Heart right ventricle (tissue), 16 donors: ENCODE measurements around the gene RIPOR1. TPM values are rescaled to one million over a fixed set of nuclear protein-coding genes. Genes with fewer than 3 reads are reported as not detected.

Source experiments
- ATAC-seq, 8 donors: fragments of 200-7000 bp; cut with Tn5 transposase; one replicate each; pipeline ENCODE4 v1.9.1; 2020; ENCODE audit warnings: mild to moderate bottlenecking in 8 of 8, moderate library complexity in 8 of 8, moderate number of reproducible peaks in 1 of 8
- DNase-seq, 2 donors: peaks; one replicate each; pipeline ENCODE4 v3.0.0-alpha.2; 2020
- H3K27ac ChIP-seq, 10 donors: fragments of 200-600 bp; sonication (generic) in 2 of 10; one replicate each; pipeline versions ENCODE4 v1.5.0 to v1.8.0; 2020 to 2022; ENCODE audit warnings: mild to moderate bottlenecking in 3 of 10
- H3K27me3 ChIP-seq, 7 donors: fragments of 200-600 bp; one replicate each; pipeline ENCODE4 v1.8.0; 2021 to 2022; ENCODE audit warnings: mild to moderate bottlenecking in 2 of 7
- H3K36me3 ChIP-seq, 9 donors: fragments of 200-600 bp; sonication (generic) in 1 of 9; one replicate each; pipeline versions ENCODE4 v1.5.0 to v1.8.0; 2020 to 2022; ENCODE audit warnings: mild to moderate bottlenecking in 2 of 9
- H3K4me1 ChIP-seq, 9 donors: fragments of 200-600 bp; sonication (generic) in 1 of 9; one replicate each; pipeline versions ENCODE4 v1.5.0 to v1.8.0; 2020 to 2022; ENCODE audit warnings: mild to moderate bottlenecking in 4 of 9
- H3K4me3 ChIP-seq, 10 donors: fragments of 200-600 bp; sonication (generic) in 2 of 10; one replicate each; pipeline versions ENCODE4 v1.5.0 to v1.8.0; 2020 to 2022; ENCODE audit warnings: mild to moderate bottlenecking in 7 of 10, moderate library complexity in 2 of 10
- H3K9me3 ChIP-seq, 11 donors: fragments of 200-600 bp in 10 of 11; sonication (generic) in 2 of 11; one replicate each; pipeline versions ENCODE4 v1.5.0 to v1.8.0; 2013 to 2022; ENCODE audit warnings: mild to moderate bottlenecking in 2 of 11, control low read depth in 1 of 11, moderate library complexity in 1 of 11
- WGBS, 2 donors: extraction: QIAGEN DNeasy Blood & Tissue Kit; methylation state at CpG; one replicate each; pipeline ENCODE4 v1.1.7; 2013; ENCODE audit warnings: inconsistent platforms in 1 of 2; 5-methylcytosine and 5-hydroxymethylcytosine counted together
- intact Hi-C, 10 donors: fragments of 100-400 bp; cut with DNase I; formaldehyde crosslinking; loops; one replicate each; pipeline versions ENCODE4 v1.11.1 to v1.14.2; 2022
- long read RNA-seq, 3 donors: library from polyadenylated mRNA; unstranded; transcript quantifications; one replicate each; pipeline ENCODE4 v2.0.0, GENCODE V29; 2020 to 2021
- polyA plus RNA-seq, 2 donors: library from polyadenylated mRNA; stranded (reverse); fragments of 200-250 nt; gene quantifications; one replicate each; pipeline ENCODE4 v1.2.3, GENCODE V29; 2013
- total RNA-seq, 10 donors: library from RNA; stranded (reverse); fragmentation: NEBNext Ultra II Directional in 3 of 10; extraction: Animal tissue kit (Norgen Biotek cat#: 25700) in 3 of 10; gene quantifications; one replicate each; pipeline versions ENCODE4 v1.2.1 to v1.2.4, GENCODE V29; 2021 to 2023
- TF ChIP-seq, protein P1 (sequence below), 9 donors: fragments of 200-600 bp; sonication (generic) in 2 of 9; IDR thresholded peaks; one replicate each; pipeline versions ENCODE4 v1.5.0 to v1.8.0; 2021 to 2022; ENCODE audit warnings: antibody characterized with exemption in 9 of 9, mild to moderate bottlenecking in 5 of 9, moderate library complexity in 1 of 9
- donor health status: Arrhythmogenic right ventricular cardiomyopathy.
- donor health status: ischemic (EF 13 %, LVEDD 7.1; RV severe dilation, severe dysfunction).
- donor health status: healthy with polysubstance abuse.
- donor health status: DM: no; HTN: yes; CAD: no.
- donor health status: DM: no; HTN: no; CAD: no.
- donor health status: ischemic (EF 25% LVEDD 6.9; RV normal size, moderate dysfunction).
- donor health status: ischemic (EF 25% LVEDD 5.7; RV mildly dilated, moderate dysfunction).
- donor health status: healthy.
- donor health status: DM: yes; HTN: yes; CAD: no.
- donor health status: Ischemic cardiomyopathy.
- donor health status: ischemic (EF 35%, LVEDD 5.7; RV mildly dilated, moderate dysfunction).
- donor health status: nonischemic (EF 11% LVEDD 7.7; RV severe dilation, severe dysfunction).
- donor health status: DM: yes; HTN: yes; CAD: no.
- donor health status: PGD.
- donor health status: ischemic (EF 29% LVEDD 5.4; RV normal size, mild dysfunction).
- donor health status: nonischemic (EF 23%, LVEDD 6.1; RV moderate dilation, normal function).

The RIPOR1 gene, protein sequence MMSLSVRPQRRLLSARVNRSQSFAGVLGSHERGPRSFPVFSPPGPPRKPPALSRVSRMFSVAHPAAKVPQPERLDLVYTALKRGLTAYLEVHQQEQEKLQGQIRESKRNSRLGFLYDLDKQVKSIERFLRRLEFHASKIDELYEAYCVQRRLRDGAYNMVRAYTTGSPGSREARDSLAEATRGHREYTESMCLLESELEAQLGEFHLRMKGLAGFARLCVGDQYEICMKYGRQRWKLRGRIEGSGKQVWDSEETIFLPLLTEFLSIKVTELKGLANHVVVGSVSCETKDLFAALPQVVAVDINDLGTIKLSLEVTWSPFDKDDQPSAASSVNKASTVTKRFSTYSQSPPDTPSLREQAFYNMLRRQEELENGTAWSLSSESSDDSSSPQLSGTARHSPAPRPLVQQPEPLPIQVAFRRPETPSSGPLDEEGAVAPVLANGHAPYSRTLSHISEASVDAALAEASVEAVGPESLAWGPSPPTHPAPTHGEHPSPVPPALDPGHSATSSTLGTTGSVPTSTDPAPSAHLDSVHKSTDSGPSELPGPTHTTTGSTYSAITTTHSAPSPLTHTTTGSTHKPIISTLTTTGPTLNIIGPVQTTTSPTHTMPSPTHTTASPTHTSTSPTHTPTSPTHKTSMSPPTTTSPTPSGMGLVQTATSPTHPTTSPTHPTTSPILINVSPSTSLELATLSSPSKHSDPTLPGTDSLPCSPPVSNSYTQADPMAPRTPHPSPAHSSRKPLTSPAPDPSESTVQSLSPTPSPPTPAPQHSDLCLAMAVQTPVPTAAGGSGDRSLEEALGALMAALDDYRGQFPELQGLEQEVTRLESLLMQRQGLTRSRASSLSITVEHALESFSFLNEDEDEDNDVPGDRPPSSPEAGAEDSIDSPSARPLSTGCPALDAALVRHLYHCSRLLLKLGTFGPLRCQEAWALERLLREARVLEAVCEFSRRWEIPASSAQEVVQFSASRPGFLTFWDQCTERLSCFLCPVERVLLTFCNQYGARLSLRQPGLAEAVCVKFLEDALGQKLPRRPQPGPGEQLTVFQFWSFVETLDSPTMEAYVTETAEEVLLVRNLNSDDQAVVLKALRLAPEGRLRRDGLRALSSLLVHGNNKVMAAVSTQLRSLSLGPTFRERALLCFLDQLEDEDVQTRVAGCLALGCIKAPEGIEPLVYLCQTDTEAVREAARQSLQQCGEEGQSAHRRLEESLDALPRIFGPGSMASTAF
- total RNA-seq (10 to 100 TPM; 45.9 to 86.1 (median 73.8) TPM), polyA plus RNA-seq (10 to 100 TPM; 40.0 to 66.9 TPM)
- long read RNA-seq, donor 1, full-length matches to known transcripts: 1 of 35 reads
- long read RNA-seq, donor 1, partial matches to known transcripts: 29 of 35 reads
- long read RNA-seq, donor 1, other reads (novel, unspliced or antisense): 5 of 35 reads
- long read RNA-seq, donor 2, partial matches to known transcripts: 33 of 41 reads
- long read RNA-seq, donor 2, other reads (novel, unspliced or antisense): 8 of 41 reads
- long read RNA-seq, donor 3, partial matches to known transcripts: 82 of 88 reads
- long read RNA-seq, donor 3, other reads (novel, unspliced or antisense): 5 of 88 reads

DNA sequence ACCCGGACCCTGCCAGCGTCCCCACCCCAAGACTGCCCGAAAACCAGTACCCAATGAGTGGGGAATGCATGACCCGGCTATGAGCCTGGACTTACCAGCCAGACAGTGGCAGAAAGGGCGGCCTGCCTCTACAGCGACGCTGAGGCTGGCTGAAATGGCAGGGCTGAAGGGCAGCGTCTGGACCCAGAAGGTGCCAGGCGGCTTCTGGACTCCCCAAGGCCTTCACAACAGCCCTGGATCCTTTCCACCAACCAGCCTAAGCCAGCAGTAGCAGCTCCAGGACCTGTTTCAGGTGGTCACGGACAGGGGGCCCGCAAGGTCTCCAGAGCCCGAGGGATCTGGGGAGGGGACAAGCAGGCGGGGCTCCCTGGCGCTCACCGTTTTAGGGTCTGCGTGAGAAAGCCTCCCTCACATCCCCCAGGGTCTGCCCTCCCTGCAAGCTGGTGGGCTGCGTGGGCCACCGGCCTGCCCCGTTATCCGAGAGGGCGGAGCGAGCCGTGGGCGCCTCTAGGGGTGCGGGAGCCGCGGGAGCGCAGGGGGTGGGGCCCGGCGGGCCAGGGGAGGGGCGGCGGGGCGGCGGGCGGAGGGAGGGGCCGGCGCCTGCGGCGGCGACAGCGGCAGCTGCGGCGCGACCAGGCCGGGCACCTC is at the start of gene RIPOR1:
RIPOR1 (plus strand) TSS at position 608 of the 648 bp plus-strand sequence. CDS start 9,618 bp downstream, outside the sequence.
- TF ChIP-seq, protein P1, sequence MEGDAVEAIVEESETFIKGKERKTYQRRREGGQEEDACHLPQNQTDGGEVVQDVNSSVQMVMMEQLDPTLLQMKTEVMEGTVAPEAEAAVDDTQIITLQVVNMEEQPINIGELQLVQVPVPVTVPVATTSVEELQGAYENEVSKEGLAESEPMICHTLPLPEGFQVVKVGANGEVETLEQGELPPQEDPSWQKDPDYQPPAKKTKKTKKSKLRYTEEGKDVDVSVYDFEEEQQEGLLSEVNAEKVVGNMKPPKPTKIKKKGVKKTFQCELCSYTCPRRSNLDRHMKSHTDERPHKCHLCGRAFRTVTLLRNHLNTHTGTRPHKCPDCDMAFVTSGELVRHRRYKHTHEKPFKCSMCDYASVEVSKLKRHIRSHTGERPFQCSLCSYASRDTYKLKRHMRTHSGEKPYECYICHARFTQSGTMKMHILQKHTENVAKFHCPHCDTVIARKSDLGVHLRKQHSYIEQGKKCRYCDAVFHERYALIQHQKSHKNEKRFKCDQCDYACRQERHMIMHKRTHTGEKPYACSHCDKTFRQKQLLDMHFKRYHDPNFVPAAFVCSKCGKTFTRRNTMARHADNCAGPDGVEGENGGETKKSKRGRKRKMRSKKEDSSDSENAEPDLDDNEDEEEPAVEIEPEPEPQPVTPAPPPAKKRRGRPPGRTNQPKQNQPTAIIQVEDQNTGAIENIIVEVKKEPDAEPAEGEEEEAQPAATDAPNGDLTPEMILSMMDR (IDR thresholded peaks at IDR 0.05): peak in 3 of 9 donors; percentile 11 to 23 (median 14)
- H3K36me3 ChIP-seq: peaks cover 0 to 5% (median 0%) of the 10 kb centered on the region in 9 donors
- peak within 1 kb of the TSS; percentile 77 to 99 (median 95) for H3K4me3 ChIP-seq
- DNase-seq (peak; percentile 74 to 81), ATAC-seq (peak; percentile 49 to 68 (median 60))
- intact Hi-C loops: loop anchor here in 3 of 10 donors (10.0 kb wide), 2 partner anchors 316 to 406 kb away; partner anchors contain the start of genes CTRL (in 3 of the 3), PSMB10 (in 3 of the 3), CENPT (in 1 of the 3) and NUTF2 (in 1 of the 3)
- WGBS, 2 donors: 13 to 14% methylated on average over 41 to 45 of the region's 45 CpGs
- peak within 1 kb of the TSS; percentile 94 to 100 (median 98) for H3K27ac ChIP-seq
- peaks cover 11 to 67% (median 43%) of the 10 kb centered on the region in 9 donors for H3K4me1 ChIP-seq
- no peaks in the 10 kb centered on the region for H3K27me3 ChIP-seq
- no peaks in the 10 kb centered on the region for H3K9me3 ChIP-seq

DNA sequence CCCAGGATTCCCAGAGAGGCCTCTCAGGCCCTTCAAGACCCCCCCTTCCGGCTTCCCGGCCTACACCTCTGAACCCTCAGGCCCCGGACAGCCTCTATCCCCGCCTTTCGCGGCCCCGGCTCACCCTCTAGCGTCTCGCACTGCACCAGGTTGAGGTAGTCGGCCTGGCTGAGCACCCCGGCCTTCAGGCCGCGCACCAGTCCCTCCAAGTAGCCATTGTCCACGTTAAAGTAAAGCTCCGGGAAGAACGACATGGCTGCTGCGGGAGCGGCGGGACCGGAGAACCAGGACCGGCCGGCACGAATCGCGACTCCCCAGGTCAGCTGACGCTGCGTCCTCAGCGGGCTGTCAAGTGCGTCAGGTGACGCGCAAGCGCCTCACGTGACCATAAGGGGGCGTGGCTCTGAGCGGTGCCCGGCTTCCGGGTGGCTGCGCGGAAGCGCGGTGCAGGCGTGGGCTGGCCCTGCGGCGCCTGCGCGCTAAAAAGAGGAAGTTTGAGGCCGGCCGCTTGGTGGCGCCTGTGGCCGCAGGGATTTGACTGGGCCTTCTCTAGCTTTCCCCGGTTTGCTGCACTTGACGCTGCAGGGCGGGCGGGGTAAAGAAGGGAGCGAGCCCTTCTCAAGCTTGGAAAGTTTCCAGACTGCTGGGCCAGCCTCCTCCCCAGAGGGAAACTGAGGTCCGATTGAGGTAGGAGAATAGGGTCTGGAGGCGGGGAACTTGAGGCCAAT is 47.6 kb upstream of the RIPOR1 start, which contains the start of gene ATP6V0D1:
ATP6V0D1 (minus strand) TSS at position 325 of the 728 bp plus-strand sequence; CDS start at position 254, 71 bp downstream.
- ATAC-seq (peak; percentile 96 to 98 (median 97)), DNase-seq (peak; percentile 98 to 99)
- Histone ChIP-seq H3K4me1 (peaks cover 4 to 64% (median 48%) of the 10 kb centered on the region in 9 donors), H3K9me3 (no peaks in the 10 kb centered on the region), H3K27ac (peak within 1 kb of the TSS; percentile 16 to 96 (median 88)), H3K4me3 (peak within 1 kb of the TSS; percentile 70 to 99 (median 90)), H3K27me3 (no peaks in the 10 kb centered on the region), H3K36me3 (peaks cover 0 to 23% (median 11%) of the 10 kb centered on the region in 9 donors)
- 0% methylated on average over 57 of the region's 57 CpGs for WGBS, 2 donors
- TF ChIP-seq, protein P1 (IDR thresholded peaks at IDR 0.05): peak; percentile 78 to 97 (median 87)
- intact Hi-C loops: loop anchor here in 1 of 10 donors (5.0 kb wide), 1 partner anchor 41 kb away; no protein-coding TSS in a partner anchor
